ENCODE results near the gene PRKCH. TPM values are rescaled to one million over a fixed set of nuclear protein-coding genes. Genes with fewer than 3 reads are reported as not detected.

PRKCH gene
- total RNA-seq: 10 to 100 TPM; 12.4 to 25.1 (median 18.3) TPM
- polyA plus RNA-seq: 10 to 100 TPM in 1 of 2 donors, 1 to 10 TPM in 1; 8.3 to 18.1 TPM
- long read RNA-seq, donor 1, transcript PRKCH-201 (14 exons, 3,582 nt): major isoform, 31 of 40 reads
- long read RNA-seq, donor 1, partial matches to known transcripts: 5 of 40 reads
- long read RNA-seq, donor 1, other reads (novel, unspliced or antisense): 4 of 40 reads
- long read RNA-seq, donor 2, transcript PRKCH-201 (14 exons, 3,582 nt): major isoform, 24 of 32 reads
- long read RNA-seq, donor 2, partial matches to known transcripts: 4 of 32 reads
- long read RNA-seq, donor 2, other reads (novel, unspliced or antisense): 4 of 32 reads
- long read RNA-seq, donor 3, transcript PRKCH-201 (14 exons, 3,582 nt): major isoform, 40 of 65 reads
- long read RNA-seq, donor 3, partial matches to known transcripts: 15 of 65 reads
- long read RNA-seq, donor 3, other reads (novel, unspliced or antisense): 10 of 65 reads

DNA sequence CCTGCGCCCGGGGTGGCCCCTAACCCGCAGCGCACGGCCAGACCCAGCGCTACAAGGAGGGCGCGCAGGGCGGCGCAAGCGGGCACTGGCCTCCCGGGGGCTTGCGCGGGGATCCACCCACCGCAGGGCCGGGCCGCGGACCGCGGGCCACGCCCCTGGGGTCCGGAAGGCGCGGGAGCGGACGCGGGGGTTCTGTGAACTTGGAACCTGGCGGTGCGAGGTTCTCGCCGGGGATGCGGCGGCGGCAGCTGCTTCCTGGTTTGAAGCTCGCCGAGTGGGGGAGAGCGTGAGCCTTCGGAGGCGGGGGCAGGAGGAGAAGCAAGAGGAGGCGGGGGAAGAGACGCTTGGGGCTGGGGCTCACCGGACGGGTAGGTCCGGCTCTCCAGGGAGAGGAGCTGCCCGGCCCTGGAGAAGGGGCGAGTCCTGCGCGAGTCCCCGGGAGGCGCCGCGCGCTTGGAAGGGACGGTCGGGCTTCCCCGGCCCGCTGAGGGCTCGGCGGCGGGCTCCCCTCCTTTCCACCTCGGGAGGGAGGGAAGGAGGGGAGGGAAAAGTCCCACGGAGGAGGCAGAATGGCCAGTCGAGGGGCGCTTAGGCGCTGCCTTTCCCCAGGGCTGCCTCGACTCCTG, at the start of gene PRKCH:
Gene PRKCH, plus strand, starts transcription at position 195 of the 626 bp plus-strand sequence. CDS start 523 bp downstream, outside the sequence.
- intact Hi-C loops (cut with DNase I): loop anchor here in 6 of 10 donors (5.0 to 10.0 kb wide), 6 partner anchors 36 to 136 kb away; no protein-coding TSS in a partner anchor
- H3K9me3 ChIP-seq: peaks cover 0 to 12% (median 0%) of the 10 kb centered on the region in 11 donors
- H3K36me3 ChIP-seq: no peaks in the 10 kb centered on the region
- ATAC-seq: peak; percentile 76 to 92 (median 80)
- H3K4me1 ChIP-seq: peaks cover 0 to 29% (median 9%) of the 10 kb centered on the region in 9 donors
- H3K27me3 ChIP-seq: peaks cover 0 to 28% (median 16%) of the 10 kb centered on the region in 7 donors
- TF ChIP-seq, protein P1, sequence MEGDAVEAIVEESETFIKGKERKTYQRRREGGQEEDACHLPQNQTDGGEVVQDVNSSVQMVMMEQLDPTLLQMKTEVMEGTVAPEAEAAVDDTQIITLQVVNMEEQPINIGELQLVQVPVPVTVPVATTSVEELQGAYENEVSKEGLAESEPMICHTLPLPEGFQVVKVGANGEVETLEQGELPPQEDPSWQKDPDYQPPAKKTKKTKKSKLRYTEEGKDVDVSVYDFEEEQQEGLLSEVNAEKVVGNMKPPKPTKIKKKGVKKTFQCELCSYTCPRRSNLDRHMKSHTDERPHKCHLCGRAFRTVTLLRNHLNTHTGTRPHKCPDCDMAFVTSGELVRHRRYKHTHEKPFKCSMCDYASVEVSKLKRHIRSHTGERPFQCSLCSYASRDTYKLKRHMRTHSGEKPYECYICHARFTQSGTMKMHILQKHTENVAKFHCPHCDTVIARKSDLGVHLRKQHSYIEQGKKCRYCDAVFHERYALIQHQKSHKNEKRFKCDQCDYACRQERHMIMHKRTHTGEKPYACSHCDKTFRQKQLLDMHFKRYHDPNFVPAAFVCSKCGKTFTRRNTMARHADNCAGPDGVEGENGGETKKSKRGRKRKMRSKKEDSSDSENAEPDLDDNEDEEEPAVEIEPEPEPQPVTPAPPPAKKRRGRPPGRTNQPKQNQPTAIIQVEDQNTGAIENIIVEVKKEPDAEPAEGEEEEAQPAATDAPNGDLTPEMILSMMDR (IDR thresholded peaks at IDR 0.05): peak in 5 of 9 donors; percentile 14 to 48 (median 19)
- 0% methylated on average over 49 to 66 of the region's 66 CpGs for WGBS, 2 donors
- H3K4me3 ChIP-seq: peak within 1 kb of the TSS; percentile 27 to 90 (median 76)
- peak; percentile 82 to 84 for DNase-seq
- peak within 1 kb of the TSS; percentile 79 to 95 (median 91) for H3K27ac ChIP-seq

DNA sequence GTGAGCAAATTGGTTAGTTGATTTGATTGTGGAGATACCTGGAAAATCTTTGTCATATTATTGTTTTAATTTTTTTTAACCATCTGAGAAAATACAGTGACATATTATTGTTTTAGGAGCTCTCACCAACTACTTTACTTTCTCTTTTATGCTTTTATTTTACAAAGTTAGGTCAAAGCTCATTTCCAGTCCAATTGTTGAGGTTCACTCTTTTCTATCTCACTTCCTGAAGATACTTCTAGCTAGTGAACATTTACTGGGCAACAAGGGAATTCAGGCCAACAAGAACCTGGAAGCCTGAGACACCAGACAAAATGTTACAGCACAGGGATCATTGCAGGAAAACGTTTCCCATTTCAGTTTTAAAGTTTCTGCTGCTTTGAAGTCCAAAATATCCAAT, 44.1 kb upstream of the PRKCH start:
- Histone ChIP-seq H3K4me3 (no peak overlapping the region), H3K27me3 (peaks cover 0 to 67% (median 28%) of the 10 kb centered on the region in 7 donors)
- 62 to 74% methylated on average over 1 of the region's 1 CpG for WGBS, 2 donors

DNA sequence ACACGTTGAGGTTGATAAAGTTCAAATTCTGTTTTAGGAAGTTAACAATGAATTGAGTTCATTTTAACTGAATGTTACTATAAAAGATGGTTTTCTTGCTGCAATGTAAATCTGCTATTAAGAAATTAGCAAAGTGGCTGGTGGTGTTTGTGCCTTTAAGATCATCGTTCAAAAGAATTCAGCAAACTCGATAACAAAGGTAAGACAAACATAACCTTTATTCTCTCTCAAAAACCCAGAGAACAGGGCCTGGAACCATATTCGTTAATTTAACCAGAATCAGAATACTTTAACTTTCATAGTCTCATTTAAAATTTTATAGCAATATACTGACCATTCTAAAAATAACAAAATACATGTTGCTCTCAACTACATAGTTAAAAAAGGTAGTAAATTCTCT, 43.6 kb upstream of the PRKCH start:
- Histone ChIP-seq H3K4me1 (peaks cover 0 to 19% (median 11%) of the 10 kb centered on the region in 9 donors), H3K9me3 (no peaks in the 10 kb centered on the region), H3K36me3 (no peaks in the 10 kb centered on the region), H3K4me3 (no peak overlapping the region), H3K27ac (no peak overlapping the region), H3K27me3 (peaks cover 0 to 67% (median 28%) of the 10 kb centered on the region in 7 donors)
- TF ChIP-seq, protein P1 (IDR thresholded peaks at IDR 0.05): no peak
- ATAC-seq (no peak), DNase-seq (no peak)
- intact Hi-C loops (cut with DNase I): loop anchor here in 3 of 10 donors (10.0 kb wide), 1 partner anchor 557 kb away; no protein-coding TSS in a partner anchor
- 87% methylated on average over 4 of the region's 4 CpGs for WGBS, 2 donors

More for the DNA sequence above, 44.1 kb upstream of the PRKCH start:
- TF ChIP-seq, protein P1 (IDR thresholded peaks at IDR 0.05): no peak
- Histone ChIP-seq H3K36me3 (no peaks in the 10 kb centered on the region), H3K9me3 (no peaks in the 10 kb centered on the region), H3K27ac (no peak overlapping the region), H3K4me1 (peaks cover 0 to 19% (median 11%) of the 10 kb centered on the region in 9 donors)
- intact Hi-C loops (cut with DNase I): loop anchor here in 3 of 10 donors (10.0 kb wide), 1 partner anchor 558 kb away; no protein-coding TSS in a partner anchor
- no peak for ATAC-seq
- DNase-seq: no peak

DNA sequence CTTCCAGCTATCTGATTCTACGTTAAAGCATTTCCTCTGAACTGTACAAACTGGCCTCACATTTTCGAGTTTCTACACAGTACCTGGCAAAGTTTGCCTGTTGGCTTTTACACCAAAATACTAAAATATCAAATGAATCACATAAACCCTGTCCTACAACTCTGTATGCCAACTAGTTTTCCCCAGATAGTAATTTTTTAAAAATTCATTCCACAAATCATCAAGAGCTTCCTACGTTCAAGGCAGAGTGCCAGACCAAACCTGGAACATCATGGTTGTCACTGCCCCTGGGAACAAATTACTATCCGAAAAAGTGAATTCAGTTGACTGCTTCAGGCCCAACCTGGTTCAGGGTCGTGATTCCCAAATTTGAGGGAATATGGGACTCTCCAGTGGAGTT, 42.3 kb upstream of the PRKCH start:
- intact Hi-C loops (cut with DNase I): loop anchor here in 3 of 10 donors (10.0 kb wide), 1 partner anchor 556 kb away; no protein-coding TSS in a partner anchor
- TF ChIP-seq, protein P1 (IDR thresholded peaks at IDR 0.05): no peak
- 85 to 89% methylated on average over 5 of the region's 5 CpGs for WGBS, 2 donors
- H3K4me1 ChIP-seq: peaks cover 0 to 19% (median 11%) of the 10 kb centered on the region in 9 donors
- no peak for ATAC-seq
- DNase-seq: no peak
- H3K4me3 ChIP-seq: peak overlapping the region in 1 of 10 donors; percentile 60
- no peaks in the 10 kb centered on the region for H3K9me3 ChIP-seq
- peaks cover 0 to 68% (median 28%) of the 10 kb centered on the region in 7 donors for H3K27me3 ChIP-seq
- H3K27ac ChIP-seq: no peak overlapping the region
- no peaks in the 10 kb centered on the region for H3K36me3 ChIP-seq

Measured in heart right ventricle (tissue), 16 donors.